GM10266 (cell line): ENCODE results near the gene LIMS2.

ENCODE experiments used
- DNase-seq: peaks from one replicate; pipeline ENCODE4 v3.0.0; 2012; ENCODE audit errors: extremely low spot score
- CTCF ChIP-seq: IDR thresholded peaks from 2 replicates; pipeline ENCODE4 v1.5.1; 2012; ENCODE audit warnings: mild to moderate bottlenecking, low read depth; ENCODE audit not compliant: control insufficient read depth, insufficient read depth; ENCODE audit errors: missing control alignments

The LIMS2 gene

GRCh38 chr2:127651971-127652550, 23.3 kb downstream of the LIMS2 start:
- no peak for TF ChIP-seq CTCF
- DNase-seq = no peak

- no peak for TF ChIP-seq CTCF
- DNase-seq = no peak
Measured at GRCh38 chr2:127651381-127651809, 23.9 kb downstream of the LIMS2 start.

- TF ChIP-seq CTCF = no peak
- DNase-seq = no peak
Measured at GRCh38 chr2:127650785-127651380, 24.4 kb downstream of the LIMS2 start.

GRCh38 chr2:127650041-127650784, 25.1 kb downstream of the LIMS2 start:
- peak; percentile 9 for TF ChIP-seq CTCF
- DNase-seq = no peak

- TF ChIP-seq CTCF = peak; percentile 81
- DNase-seq = peak; percentile 87
Measured at GRCh38 chr2:127649684-127650040, 25.7 kb downstream of the LIMS2 start.

GRCh38 chr2:127649100-127649611, 26.2 kb downstream of the LIMS2 start:
- no peak for DNase-seq
- TF ChIP-seq CTCF = no peak

- no peak for DNase-seq
- TF ChIP-seq CTCF = no peak
Measured at GRCh38 chr2:127648321-127648720, 27.0 kb downstream of the LIMS2 start.
